ENCODE results near the gene MESP1.

- TF ChIP-seq CTCF (IDR thresholded peaks at IDR 0.05; ENCODE audit: low read depth, low read length, poor library complexity, severe bottlenecking) (no peak), EZH2phosphoT487 (IDR thresholded peaks at IDR 0.05; ENCODE audit: borderline replicate concordance, low read length) (no peak)
These were observed 22.8 kb downstream of the MESP1 start for GRCh38 chr15:89728254-89728653.
